Epithelial cell of proximal tubule (primary cell): Measurements from ENCODE around the gene ZYX. TPM values are rescaled to one million over a fixed set of nuclear protein-coding genes. Genes with fewer than 3 reads are reported as not detected.

Experiments
- DNase-seq: peaks from one replicate; pipeline ENCODE4 v3.0.0-alpha.2; 2011; ENCODE audit warnings: low read depth
- H3K4me3 ChIP-seq: 2 replicates; pipeline ENCODE4 v1.5.1; 2011; ENCODE audit warnings: low read depth, mild to moderate bottlenecking, low read length
- total RNA-seq: library from RNA; depleted of rRNA; stranded (reverse); fragments of >200 nt; gene quantifications from 2 replicates; pipeline ENCODE4 v1.2.3, GENCODE V29; 2015
- TF ChIP-seq, protein P1 (sequence below): conservative IDR thresholded peaks from 2 replicates; pipeline ENCODE4 v1.5.1; 2012; ENCODE audit warnings: low read depth, mild to moderate bottlenecking, low read length

ZYX gene
- total RNA-seq, 1 donor from 2014 or later: 117 TPM

- DNase-seq: no peak
- TF ChIP-seq, protein P1, sequence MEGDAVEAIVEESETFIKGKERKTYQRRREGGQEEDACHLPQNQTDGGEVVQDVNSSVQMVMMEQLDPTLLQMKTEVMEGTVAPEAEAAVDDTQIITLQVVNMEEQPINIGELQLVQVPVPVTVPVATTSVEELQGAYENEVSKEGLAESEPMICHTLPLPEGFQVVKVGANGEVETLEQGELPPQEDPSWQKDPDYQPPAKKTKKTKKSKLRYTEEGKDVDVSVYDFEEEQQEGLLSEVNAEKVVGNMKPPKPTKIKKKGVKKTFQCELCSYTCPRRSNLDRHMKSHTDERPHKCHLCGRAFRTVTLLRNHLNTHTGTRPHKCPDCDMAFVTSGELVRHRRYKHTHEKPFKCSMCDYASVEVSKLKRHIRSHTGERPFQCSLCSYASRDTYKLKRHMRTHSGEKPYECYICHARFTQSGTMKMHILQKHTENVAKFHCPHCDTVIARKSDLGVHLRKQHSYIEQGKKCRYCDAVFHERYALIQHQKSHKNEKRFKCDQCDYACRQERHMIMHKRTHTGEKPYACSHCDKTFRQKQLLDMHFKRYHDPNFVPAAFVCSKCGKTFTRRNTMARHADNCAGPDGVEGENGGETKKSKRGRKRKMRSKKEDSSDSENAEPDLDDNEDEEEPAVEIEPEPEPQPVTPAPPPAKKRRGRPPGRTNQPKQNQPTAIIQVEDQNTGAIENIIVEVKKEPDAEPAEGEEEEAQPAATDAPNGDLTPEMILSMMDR: peak; percentile 2
- H3K4me3 ChIP-seq: no peak overlapping the region
Observed at GRCh38 chr7:143395187-143396149, 14.3 kb downstream of the ZYX start.

- DNase-seq: no peak
- H3K4me3 ChIP-seq: no peak overlapping the region
- TF ChIP-seq, protein P1: no peak
Observed at GRCh38 chr7:143396182-143396581, 15.0 kb downstream of the ZYX start.

DNA sequence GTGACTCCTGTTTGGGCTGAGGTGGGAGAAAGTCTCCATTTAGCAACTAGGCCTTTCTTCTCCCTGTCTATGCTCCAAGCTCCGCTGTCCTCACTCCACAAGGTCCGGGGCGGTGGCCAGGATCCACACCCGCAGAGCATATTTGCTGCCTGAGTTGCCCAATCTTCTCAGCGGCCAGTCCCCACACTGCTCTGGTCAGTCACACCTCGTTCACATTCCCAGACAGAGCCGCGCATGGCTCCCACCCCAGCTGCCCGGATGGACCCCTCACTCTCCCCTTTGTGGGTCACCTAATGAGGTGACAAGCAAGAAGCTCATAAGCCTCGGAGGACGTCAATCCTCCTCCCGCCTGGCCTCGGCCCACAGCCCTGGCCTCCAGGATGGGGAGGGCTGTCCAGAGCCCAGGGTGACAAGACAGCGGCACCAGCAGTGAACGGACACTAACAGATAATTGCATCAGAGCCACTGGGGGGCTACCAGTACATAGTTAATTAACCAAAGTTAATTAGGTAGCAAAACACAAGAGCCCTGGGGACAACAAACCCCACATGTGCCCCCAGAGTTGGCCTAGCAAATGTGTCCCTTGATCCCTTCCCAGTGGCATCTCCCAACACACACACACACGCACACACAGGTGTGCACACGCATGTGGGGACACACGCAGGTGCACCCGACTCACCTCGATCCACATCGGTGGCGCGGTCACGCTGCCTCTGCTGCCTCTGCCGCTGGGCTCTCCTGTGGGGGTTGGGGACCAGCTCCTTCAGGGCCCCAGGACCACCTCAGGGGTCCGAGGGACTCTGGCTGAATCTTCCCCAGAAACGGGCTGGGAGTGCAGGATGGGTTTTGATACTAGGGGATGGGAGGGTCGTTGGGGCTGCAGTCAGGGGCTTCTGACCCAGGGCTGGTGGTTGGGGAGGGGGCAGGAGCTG lies 15.7 kb downstream of the ZYX start:
- TF ChIP-seq, protein P1: no peak
- H3K4me3 ChIP-seq: no peak overlapping the region
- no peak for DNase-seq

GRCh38 chr7:143397710-143398530 lies 16.8 kb downstream of the ZYX start:
- no peak overlapping the region for H3K4me3 ChIP-seq
- DNase-seq: no peak
- TF ChIP-seq, protein P1: no peak

DNA sequence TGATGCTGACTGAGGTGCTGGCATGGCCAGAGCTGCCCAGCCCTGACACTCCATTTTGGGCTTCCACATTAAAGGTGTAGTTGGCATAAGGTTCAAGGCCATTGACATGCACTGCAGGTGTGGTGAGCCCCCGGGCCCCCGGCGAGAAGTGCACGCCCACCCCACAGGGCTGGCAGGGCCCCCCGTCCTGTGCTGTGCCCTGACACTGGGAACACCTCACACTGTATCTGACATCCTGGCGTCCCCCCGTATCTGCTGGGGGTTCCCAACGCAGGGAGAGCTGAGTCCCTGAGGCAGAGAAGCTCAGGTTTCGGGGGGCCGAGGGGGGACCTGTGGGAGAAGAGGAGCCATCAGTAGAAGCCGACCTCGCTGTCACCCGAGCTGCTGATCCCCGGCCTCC lies 17.5 kb downstream of the ZYX start:
- no peak overlapping the region for H3K4me3 ChIP-seq
- DNase-seq: no peak
- TF ChIP-seq, protein P1: no peak

GRCh38 chr7:143399151-143399550 lies 18.0 kb downstream of the ZYX start:
- no peak overlapping the region for H3K4me3 ChIP-seq
- no peak for DNase-seq
- TF ChIP-seq, protein P1: no peak
